Inflammatory macrophage treated with lipopolysaccharide for 1 hour (primary cell): Measurements from ENCODE around the gene TECTB.
A peak's percentile ranks its signal among the peaks of the same experiment; 100 is the strongest.

ENCODE experiments used
- DNase-seq, 2 donors: peaks; one replicate each; pipeline ENCODE4 v3.0.0-alpha.2; 2020 to 2022

TECTB gene

GRCh38 chr10:112313234-112313633 lies 30.0 kb downstream of the TECTB start:
- DNase-seq, result no peak

- no peak for DNase-seq
Measured at GRCh38 chr10:112313911-112314310, 30.7 kb downstream of the TECTB start.

- DNase-seq, result peak; percentile 34 to 86
Measured at GRCh38 chr10:112314822-112315474, 31.7 kb downstream of the TECTB start.

- no peak for DNase-seq
Measured at GRCh38 chr10:112327678-112328077, 44.5 kb downstream of the TECTB start.

- peak; percentile 35 to 38 for DNase-seq
Measured at GRCh38 chr10:112330162-112330561, 47.0 kb downstream of the TECTB start.

- DNase-seq, result no peak
Measured at GRCh38 chr10:112330607-112331160, 47.5 kb downstream of the TECTB start.

- no peak for DNase-seq
Measured at GRCh38 chr10:112332022-112332421, 48.8 kb downstream of the TECTB start.

GRCh38 chr10:112332509-112333228 lies 49.5 kb downstream of the TECTB start:
- DNase-seq, result no peak

GRCh38 chr10:112333452-112333851 lies 50.3 kb downstream of the TECTB start:
- no peak for DNase-seq

- peak in 1 of 2 donors; percentile 12 for DNase-seq
Measured at GRCh38 chr10:112335111-112335867, 52.1 kb downstream of the TECTB start.

- DNase-seq, result no peak
Measured at GRCh38 chr10:112335868-112336265, 52.7 kb downstream of the TECTB start.

GRCh38 chr10:112336556-112337201 lies 53.5 kb downstream of the TECTB start:
- DNase-seq, result no peak

- DNase-seq, result no peak
Measured at GRCh38 chr10:112338957-112339356, 55.8 kb downstream of the TECTB start.

GRCh38 chr10:112340601-112341000 lies 57.4 kb downstream of the TECTB start:
- DNase-seq, result no peak

GRCh38 chr10:112343056-112343806 lies 60.0 kb downstream of the TECTB start:
- DNase-seq, result no peak

GRCh38 chr10:112344261-112344660 lies 61.1 kb downstream of the TECTB start:
- DNase-seq, result no peak

- DNase-seq, result no peak
Measured at GRCh38 chr10:112345202-112345601, 62.0 kb downstream of the TECTB start.

GRCh38 chr10:112345743-112346142 lies 62.5 kb downstream of the TECTB start:
- DNase-seq, result no peak

- DNase-seq, result no peak
Measured at GRCh38 chr10:112346774-112347173, 63.6 kb downstream of the TECTB start.

- DNase-seq, result no peak
Measured at GRCh38 chr10:112347709-112348671, 64.8 kb downstream of the TECTB start.

- DNase-seq, result no peak
Measured at GRCh38 chr10:112348759-112349158, 65.6 kb downstream of the TECTB start.
